ENCODE results near the gene PGF. TPM values are rescaled to one million over a fixed set of nuclear protein-coding genes. Genes with fewer than 3 reads are reported as not detected.

Gene PGF
- total RNA-seq, 4 donors from 2014 or later = 3.5 to 10.5 (median 7.9) TPM

GRCh38 chr14:74912111-74912510 lies 43.3 kb downstream of the PGF start:
- Histone ChIP-seq H3K4me1 (peaks cover 59% of the 10 kb centered on the region), H3K36me3 (no peaks in the 10 kb centered on the region), H3K27me3 (no peaks in the 10 kb centered on the region), H3K27ac (no peak overlapping the region), H3K4me3 (no peak overlapping the region), H3K9me3 (no peaks in the 10 kb centered on the region)
- WGBS = no CpG with 5 or more reads among the region's 6 CpGs
- DNase-seq (ENCODE audit: low spot score in 2 of 2) = no peak
- TF ChIP-seq POLR2A (IDR thresholded peaks at IDR 0.05) = no peak
- TF ChIP-seq EP300 (IDR thresholded peaks at IDR 0.05) = no peak
- no peak for TF ChIP-seq POLR2AphosphoS5 (IDR thresholded peaks at IDR 0.05)
- no peak for TF ChIP-seq CTCF (IDR thresholded peaks at IDR 0.05)

DNA sequence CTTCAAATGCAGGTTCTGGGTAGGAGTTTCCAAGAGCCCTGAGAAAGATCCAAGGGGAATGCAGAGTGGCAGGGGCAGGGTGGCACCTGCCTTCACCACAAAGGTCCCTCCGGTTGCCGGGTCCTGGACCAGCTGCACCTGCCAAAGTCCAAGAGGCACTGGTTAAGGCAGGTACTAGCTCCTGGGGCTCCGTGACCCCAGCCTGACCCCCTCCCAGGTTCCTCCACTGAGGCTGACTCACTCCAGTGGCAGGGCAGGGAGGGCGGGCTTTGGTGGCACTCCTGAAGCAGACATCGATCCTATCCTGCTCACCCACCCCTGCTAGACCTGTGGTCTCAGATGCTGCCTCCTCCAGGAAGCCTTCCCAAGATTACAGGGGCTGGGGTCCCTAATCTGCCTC lies 43.7 kb downstream of the PGF start:
- no peaks in the 10 kb centered on the region for H3K9me3 ChIP-seq
- H3K4me3 ChIP-seq = no peak overlapping the region
- no peaks in the 10 kb centered on the region for H3K27me3 ChIP-seq
- H3K27ac ChIP-seq = no peak overlapping the region
- no peak for TF ChIP-seq EP300 (IDR thresholded peaks at IDR 0.05)
- TF ChIP-seq POLR2AphosphoS5 (IDR thresholded peaks at IDR 0.05) = no peak
- no peak for TF ChIP-seq CTCF (IDR thresholded peaks at IDR 0.05)
- TF ChIP-seq POLR2A (IDR thresholded peaks at IDR 0.05) = no peak
- H3K36me3 ChIP-seq = no peaks in the 10 kb centered on the region
- no peak for DNase-seq (ENCODE audit: low spot score in 2 of 2)
- H3K4me1 ChIP-seq = peaks cover 59% of the 10 kb centered on the region
- WGBS = no CpG with 5 or more reads among the region's 5 CpGs

DNA sequence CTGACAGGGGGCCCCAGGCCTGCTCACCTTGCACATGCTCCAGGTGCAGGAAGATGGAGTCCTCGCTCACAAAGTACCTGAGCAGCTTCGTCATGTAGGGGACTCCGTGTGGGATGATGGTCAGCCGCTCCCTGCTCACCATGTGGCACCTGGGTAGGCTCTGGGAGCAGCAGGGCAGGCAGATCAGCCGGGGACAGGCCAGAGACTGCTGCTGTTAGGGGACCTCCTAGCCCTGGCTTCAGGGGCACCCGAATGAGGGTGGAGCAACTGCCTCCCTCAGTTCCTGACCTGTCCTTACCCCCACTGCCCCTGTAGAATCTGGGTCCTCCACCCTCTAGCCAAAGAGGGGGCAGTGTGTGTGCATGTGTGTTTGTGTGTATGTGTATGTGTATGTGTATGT lies 44.2 kb downstream of the PGF start:
- Histone ChIP-seq H3K27ac (no peak overlapping the region), H3K36me3 (no peaks in the 10 kb centered on the region), H3K27me3 (no peaks in the 10 kb centered on the region), H3K4me3 (no peak overlapping the region), H3K4me1 (peaks cover 59% of the 10 kb centered on the region), H3K9me3 (no peaks in the 10 kb centered on the region)
- TF ChIP-seq POLR2AphosphoS5 (IDR thresholded peaks at IDR 0.05) (no peak), CTCF (IDR thresholded peaks at IDR 0.05) (no peak), EP300 (IDR thresholded peaks at IDR 0.05) (no peak), POLR2A (IDR thresholded peaks at IDR 0.05) (no peak)
- no peak for DNase-seq (ENCODE audit: low spot score in 2 of 2)
- 92% methylated on average over 4 of the region's 6 CpGs for WGBS

DNA sequence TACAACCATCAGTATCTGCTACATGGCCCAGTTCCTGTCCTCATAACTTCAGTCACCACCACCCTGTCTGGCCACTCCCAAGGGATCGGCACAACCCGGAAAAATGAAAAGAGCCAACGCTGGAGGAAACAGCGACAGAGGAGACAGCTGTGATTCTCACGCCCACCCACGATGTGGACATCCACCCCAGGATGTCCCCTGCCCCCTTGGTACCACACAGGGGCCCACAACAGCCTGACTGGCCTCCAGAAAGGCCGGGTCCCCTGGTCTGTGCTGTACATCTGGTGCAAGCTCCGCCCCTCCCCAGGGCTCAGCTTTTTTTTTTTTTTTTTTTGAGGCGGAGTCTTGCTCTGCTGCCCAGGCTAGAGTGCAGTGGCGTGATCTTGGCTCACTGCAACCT lies 44.8 kb downstream of the PGF start:
- no peaks in the 10 kb centered on the region for H3K27me3 ChIP-seq
- H3K36me3 ChIP-seq = no peaks in the 10 kb centered on the region
- peaks cover 58% of the 10 kb centered on the region for H3K4me1 ChIP-seq
- TF ChIP-seq CTCF (IDR thresholded peaks at IDR 0.05) (no peak), EP300 (IDR thresholded peaks at IDR 0.05) (no peak), POLR2A (IDR thresholded peaks at IDR 0.05) (no peak)
- H3K27ac ChIP-seq = no peak overlapping the region
- 38% methylated on average over 10 of the region's 10 CpGs for WGBS
- no peak overlapping the region for H3K4me3 ChIP-seq
- no peak for DNase-seq (ENCODE audit: low spot score in 2 of 2)
- no peaks in the 10 kb centered on the region for H3K9me3 ChIP-seq

- Histone ChIP-seq H3K4me1 (peaks cover 58% of the 10 kb centered on the region), H3K27ac (no peak overlapping the region), H3K9me3 (no peaks in the 10 kb centered on the region), H3K27me3 (no peaks in the 10 kb centered on the region), H3K4me3 (no peak overlapping the region), H3K36me3 (no peaks in the 10 kb centered on the region)
- WGBS = 92% methylated on average over 10 of the region's 10 CpGs
- DNase-seq (ENCODE audit: low spot score in 2 of 2) = no peak
- TF ChIP-seq POLR2AphosphoS5 (IDR thresholded peaks at IDR 0.05) (no peak), POLR2A (IDR thresholded peaks at IDR 0.05) (no peak), CTCF (IDR thresholded peaks at IDR 0.05) (no peak), EP300 (IDR thresholded peaks at IDR 0.05) (no peak)
These were observed 45.5 kb downstream of the PGF start for GRCh38 chr14:74909911-74910310.
